ENCODE measurements around the gene PNPO.

PNPO gene

DNA sequence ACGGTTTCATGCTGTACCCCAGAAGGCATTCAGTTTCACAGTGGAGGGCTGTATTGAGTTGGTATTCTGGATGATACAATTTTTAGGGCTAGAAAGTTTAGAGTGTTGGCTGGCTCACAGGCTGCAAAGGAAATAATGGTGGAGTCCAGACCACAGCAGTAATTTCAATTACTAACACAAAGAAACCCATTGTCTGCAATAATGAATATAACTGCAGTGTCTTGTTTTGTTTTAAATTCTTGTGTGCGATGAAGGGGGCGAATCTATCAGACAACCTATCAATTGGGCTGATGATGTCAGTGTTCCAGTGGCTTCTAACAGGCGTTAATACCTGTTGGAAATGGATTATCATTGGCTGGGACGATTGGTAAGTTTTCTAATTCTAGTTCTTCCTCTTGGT is 43.8 kb upstream of the PNPO start:
- no peak overlapping the region for H3K4me3 ChIP-seq (ENCODE audit: control insufficient read depth, low read depth, low read length)
- DNase-seq (ENCODE audit: low read depth): no peak

DNA sequence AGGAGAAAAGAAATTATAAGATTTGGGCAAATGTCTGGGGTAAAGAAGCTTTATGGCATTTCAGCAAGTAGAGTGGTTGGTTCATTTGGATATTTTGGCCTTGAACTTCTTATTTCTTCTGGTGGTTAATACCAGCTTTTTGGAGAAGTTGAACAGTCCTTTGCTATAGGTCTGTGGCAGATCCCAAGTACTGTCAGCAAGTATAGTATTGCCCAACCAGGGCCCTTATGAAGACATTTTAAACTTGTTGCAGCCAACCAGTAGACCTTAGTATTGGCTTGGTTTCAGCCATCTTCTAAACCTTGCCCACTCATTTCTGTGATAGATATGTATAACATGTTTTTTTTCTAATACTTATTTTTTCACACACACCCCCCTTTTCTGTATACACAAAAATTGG is 43.1 kb upstream of the PNPO start:
- no peak overlapping the region for H3K4me3 ChIP-seq (ENCODE audit: control insufficient read depth, low read depth, low read length)
- DNase-seq (ENCODE audit: low read depth): no peak
- TF ChIP-seq, protein P1, sequence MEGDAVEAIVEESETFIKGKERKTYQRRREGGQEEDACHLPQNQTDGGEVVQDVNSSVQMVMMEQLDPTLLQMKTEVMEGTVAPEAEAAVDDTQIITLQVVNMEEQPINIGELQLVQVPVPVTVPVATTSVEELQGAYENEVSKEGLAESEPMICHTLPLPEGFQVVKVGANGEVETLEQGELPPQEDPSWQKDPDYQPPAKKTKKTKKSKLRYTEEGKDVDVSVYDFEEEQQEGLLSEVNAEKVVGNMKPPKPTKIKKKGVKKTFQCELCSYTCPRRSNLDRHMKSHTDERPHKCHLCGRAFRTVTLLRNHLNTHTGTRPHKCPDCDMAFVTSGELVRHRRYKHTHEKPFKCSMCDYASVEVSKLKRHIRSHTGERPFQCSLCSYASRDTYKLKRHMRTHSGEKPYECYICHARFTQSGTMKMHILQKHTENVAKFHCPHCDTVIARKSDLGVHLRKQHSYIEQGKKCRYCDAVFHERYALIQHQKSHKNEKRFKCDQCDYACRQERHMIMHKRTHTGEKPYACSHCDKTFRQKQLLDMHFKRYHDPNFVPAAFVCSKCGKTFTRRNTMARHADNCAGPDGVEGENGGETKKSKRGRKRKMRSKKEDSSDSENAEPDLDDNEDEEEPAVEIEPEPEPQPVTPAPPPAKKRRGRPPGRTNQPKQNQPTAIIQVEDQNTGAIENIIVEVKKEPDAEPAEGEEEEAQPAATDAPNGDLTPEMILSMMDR (IDR thresholded peaks at IDR 0.05; ENCODE audit: control insufficient read depth, insufficient read depth, low read depth, low read length, missing control alignments): no peak

More for the DNA sequence above, 43.8 kb upstream of the PNPO start:
- TF ChIP-seq, protein P1 (IDR thresholded peaks at IDR 0.05; ENCODE audit: control insufficient read depth, insufficient read depth, low read depth, low read length, missing control alignments): no peak

DNA sequence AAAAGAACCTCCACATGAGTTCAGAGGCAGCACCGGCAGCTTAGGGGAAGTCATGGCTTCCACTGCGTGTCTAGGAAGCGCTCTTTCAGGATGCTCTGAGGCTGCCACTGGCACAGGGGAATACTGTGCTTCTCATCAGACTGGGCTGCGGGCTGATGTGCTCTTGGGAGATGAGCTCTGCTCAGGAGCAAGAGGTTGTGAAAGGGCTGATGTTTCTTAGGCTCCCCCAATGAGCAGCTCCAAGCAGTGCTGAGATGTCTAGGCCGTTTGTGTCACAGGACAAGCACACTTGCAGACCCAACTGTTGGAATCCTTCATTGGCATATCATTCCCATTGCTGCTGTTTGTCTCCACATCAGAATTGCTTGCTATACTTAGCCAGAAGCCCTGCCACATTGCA is 41.7 kb upstream of the PNPO start:
- DNase-seq (ENCODE audit: low read depth): no peak
- H3K4me3 ChIP-seq (ENCODE audit: control insufficient read depth, low read depth, low read length): no peak overlapping the region
- TF ChIP-seq, protein P1 (IDR thresholded peaks at IDR 0.05; ENCODE audit: control insufficient read depth, insufficient read depth, low read depth, low read length, missing control alignments): no peak

DNA sequence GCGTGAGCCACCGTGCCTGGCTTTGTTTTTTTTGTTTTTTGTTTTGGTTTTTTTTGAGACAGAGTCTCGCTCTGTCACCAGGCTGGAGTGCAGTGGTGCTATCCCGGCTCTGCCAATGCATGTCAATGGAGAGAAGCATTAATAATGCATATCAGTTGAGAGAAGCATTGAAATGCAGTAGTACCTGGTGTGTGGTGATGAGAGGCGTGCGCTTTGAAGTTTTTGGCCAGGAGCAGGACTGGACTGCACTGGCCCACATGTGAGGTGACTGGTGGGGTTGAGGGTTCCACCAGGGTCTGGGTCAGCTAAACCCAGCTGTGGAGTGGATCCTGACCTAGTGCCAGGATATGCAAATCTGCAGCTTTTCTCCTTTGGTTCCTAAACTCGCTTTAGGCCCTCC is 39.9 kb upstream of the PNPO start:
- no peak overlapping the region for H3K4me3 ChIP-seq (ENCODE audit: control insufficient read depth, low read depth, low read length)
- DNase-seq (ENCODE audit: low read depth): no peak
- TF ChIP-seq, protein P1 (IDR thresholded peaks at IDR 0.05; ENCODE audit: control insufficient read depth, insufficient read depth, low read depth, low read length, missing control alignments): no peak

DNA sequence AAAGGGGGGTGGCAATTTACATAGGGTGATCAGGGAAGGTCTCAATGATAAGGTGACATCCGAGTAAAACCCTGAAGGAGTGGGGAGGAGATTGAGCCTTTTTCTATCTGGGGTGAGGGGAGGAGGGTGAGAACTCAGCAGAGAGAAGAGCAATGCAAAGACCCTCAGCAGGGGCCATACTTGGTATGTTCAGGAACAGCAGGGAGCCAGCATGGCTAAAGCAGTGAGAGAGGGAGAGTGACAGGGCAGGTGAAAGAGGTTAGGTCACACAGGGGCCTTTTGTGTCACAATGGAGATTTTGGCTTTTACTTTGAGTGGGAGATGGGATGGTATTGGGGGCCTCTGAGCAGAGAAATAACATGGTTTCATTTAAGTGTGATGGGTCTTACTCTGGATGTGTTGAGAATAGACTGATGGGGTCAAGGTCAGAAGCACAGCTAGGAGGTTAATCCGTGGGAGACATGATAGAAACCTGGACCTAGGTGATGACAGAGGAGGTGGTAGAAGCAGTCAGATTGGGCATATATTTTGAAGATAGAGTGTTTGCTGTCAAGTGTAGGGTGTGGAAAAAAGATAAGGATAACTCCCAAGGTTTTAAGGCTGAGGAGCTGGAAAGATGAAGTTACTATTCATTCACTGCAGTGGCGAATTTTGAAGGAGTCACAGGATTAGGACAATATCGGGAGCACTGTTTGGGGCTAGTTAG is 39.2 kb upstream of the PNPO start:
- no peak for DNase-seq (ENCODE audit: low read depth)
- TF ChIP-seq, protein P1 (IDR thresholded peaks at IDR 0.05; ENCODE audit: control insufficient read depth, insufficient read depth, low read depth, low read length, missing control alignments): no peak
- no peak overlapping the region for H3K4me3 ChIP-seq (ENCODE audit: control insufficient read depth, low read depth, low read length)

DNA sequence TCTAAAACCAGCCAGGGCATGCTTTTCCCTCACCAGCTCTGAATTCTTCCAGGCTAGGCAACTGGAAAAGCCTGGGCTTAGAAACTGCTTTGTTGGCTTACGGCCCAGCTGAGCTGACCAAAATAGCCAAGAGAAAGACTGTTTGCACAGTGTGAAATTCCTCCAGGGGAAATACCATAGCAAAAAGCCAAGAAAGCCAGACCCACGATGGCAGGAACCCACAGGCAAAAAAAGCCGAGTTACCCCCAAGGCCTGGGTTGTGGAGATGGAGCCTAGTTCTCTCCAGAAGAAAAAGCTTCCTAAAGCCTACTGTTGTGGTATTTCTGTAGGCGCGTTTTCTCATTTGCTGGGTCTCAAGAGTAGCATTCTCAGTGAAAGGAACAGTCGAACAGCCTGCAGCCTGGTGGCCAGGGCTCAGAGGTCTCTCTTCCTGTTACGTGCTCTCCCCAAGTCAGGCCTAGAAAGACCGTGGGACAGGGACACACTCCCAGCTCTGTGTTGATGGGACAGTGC is 36.1 kb upstream of the PNPO start:
- TF ChIP-seq, protein P1 (IDR thresholded peaks at IDR 0.05; ENCODE audit: control insufficient read depth, insufficient read depth, low read depth, low read length, missing control alignments): no peak
- no peak overlapping the region for H3K4me3 ChIP-seq (ENCODE audit: control insufficient read depth, low read depth, low read length)
- peak; percentile 60 for DNase-seq (ENCODE audit: low read depth)

Data from AG09309 (cell line).